Measurements from ENCODE around the gene SH2D3C.
"Not testable (repeated sequence)": the region's sequence is repeated elsewhere in the genome, so short reads cannot be mapped to it uniquely, and the experiment has no call there.

SH2D3C gene

GRCh38 chr9:127765418-127765817 is 13.0 kb downstream of the SH2D3C start:
- no peak for DNase-seq (ENCODE audit: low read depth in 2 of 2)

- no peak for DNase-seq (ENCODE audit: low read depth in 2 of 2)
Measured at GRCh38 chr9:127763918-127764384, 14.5 kb downstream of the SH2D3C start.

GRCh38 chr9:127762111-127762676 is 16.3 kb downstream of the SH2D3C start:
- DNase-seq (ENCODE audit: low read depth in 2 of 2): no peak

- no peak for DNase-seq (ENCODE audit: low read depth in 2 of 2)
Measured at GRCh38 chr9:127761491-127761956, 16.9 kb downstream of the SH2D3C start.

GRCh38 chr9:127761061-127761460 is 17.4 kb downstream of the SH2D3C start:
- DNase-seq (ENCODE audit: low read depth in 2 of 2): no peak

- DNase-seq (ENCODE audit: low read depth in 2 of 2): no peak
Measured at GRCh38 chr9:127758843-127759242, 19.6 kb downstream of the SH2D3C start.

- DNase-seq (ENCODE audit: low read depth in 2 of 2): not testable (repeated sequence)
Measured at GRCh38 chr9:127756776-127757175, 21.7 kb downstream of the SH2D3C start.

GRCh38 chr9:127756233-127756632 is 22.2 kb downstream of the SH2D3C start:
- DNase-seq (ENCODE audit: low read depth in 2 of 2): no peak

GRCh38 chr9:127755061-127756060 is 23.1 kb downstream of the SH2D3C start:
- no peak for DNase-seq (ENCODE audit: low read depth in 2 of 2)

GRCh38 chr9:127754099-127755060 is 24.1 kb downstream of the SH2D3C start:
- no peak for DNase-seq (ENCODE audit: low read depth in 2 of 2)

GRCh38 chr9:127753622-127754021 is 24.8 kb downstream of the SH2D3C start:
- no peak for DNase-seq (ENCODE audit: low read depth in 2 of 2)

- DNase-seq (ENCODE audit: low read depth in 2 of 2): no peak
Measured at GRCh38 chr9:127753148-127753547, 25.3 kb downstream of the SH2D3C start.

- DNase-seq (ENCODE audit: low read depth in 2 of 2): no peak
Measured at GRCh38 chr9:127751269-127752054, 27.0 kb downstream of the SH2D3C start.

GRCh38 chr9:127749090-127749787 is 29.2 kb downstream of the SH2D3C start:
- no peak for DNase-seq (ENCODE audit: low read depth in 2 of 2)

- no peak for DNase-seq (ENCODE audit: low read depth in 2 of 2)
Measured at GRCh38 chr9:127746959-127747569, 31.4 kb downstream of the SH2D3C start.

- DNase-seq (ENCODE audit: low read depth in 2 of 2): no peak
Measured at GRCh38 chr9:127744398-127745110, 33.9 kb downstream of the SH2D3C start.

- no peak for DNase-seq (ENCODE audit: low read depth in 2 of 2)
Measured at GRCh38 chr9:127742435-127743088, 35.9 kb downstream of the SH2D3C start.

GRCh38 chr9:127741831-127742434 is 36.5 kb downstream of the SH2D3C start:
- no peak for DNase-seq (ENCODE audit: low read depth in 2 of 2)
